ENCODE data around the gene UGT1A7.

UGT1A7 gene

GRCh38 chr2:233813236-233814055, 131.7 kb downstream of the UGT1A7 start:
- TF ChIP-seq, protein P1, sequence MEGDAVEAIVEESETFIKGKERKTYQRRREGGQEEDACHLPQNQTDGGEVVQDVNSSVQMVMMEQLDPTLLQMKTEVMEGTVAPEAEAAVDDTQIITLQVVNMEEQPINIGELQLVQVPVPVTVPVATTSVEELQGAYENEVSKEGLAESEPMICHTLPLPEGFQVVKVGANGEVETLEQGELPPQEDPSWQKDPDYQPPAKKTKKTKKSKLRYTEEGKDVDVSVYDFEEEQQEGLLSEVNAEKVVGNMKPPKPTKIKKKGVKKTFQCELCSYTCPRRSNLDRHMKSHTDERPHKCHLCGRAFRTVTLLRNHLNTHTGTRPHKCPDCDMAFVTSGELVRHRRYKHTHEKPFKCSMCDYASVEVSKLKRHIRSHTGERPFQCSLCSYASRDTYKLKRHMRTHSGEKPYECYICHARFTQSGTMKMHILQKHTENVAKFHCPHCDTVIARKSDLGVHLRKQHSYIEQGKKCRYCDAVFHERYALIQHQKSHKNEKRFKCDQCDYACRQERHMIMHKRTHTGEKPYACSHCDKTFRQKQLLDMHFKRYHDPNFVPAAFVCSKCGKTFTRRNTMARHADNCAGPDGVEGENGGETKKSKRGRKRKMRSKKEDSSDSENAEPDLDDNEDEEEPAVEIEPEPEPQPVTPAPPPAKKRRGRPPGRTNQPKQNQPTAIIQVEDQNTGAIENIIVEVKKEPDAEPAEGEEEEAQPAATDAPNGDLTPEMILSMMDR (IDR thresholded peaks at IDR 0.05): no peak

GRCh38 chr2:233814056-233814835, 132.5 kb downstream of the UGT1A7 start:
- TF ChIP-seq, protein P1 (IDR thresholded peaks at IDR 0.05): no peak

- TF ChIP-seq, protein P1 (IDR thresholded peaks at IDR 0.05): no peak
Observed at GRCh38 chr2:233815861-233816260, 134.2 kb downstream of the UGT1A7 start.

- TF ChIP-seq, protein P1 (IDR thresholded peaks at IDR 0.05): no peak
Observed at GRCh38 chr2:233816334-233816733, 134.6 kb downstream of the UGT1A7 start.

GRCh38 chr2:233816771-233817170, 135.1 kb downstream of the UGT1A7 start:
- TF ChIP-seq, protein P1 (IDR thresholded peaks at IDR 0.05): no peak

- TF ChIP-seq, protein P1 (IDR thresholded peaks at IDR 0.05): no peak
Observed at GRCh38 chr2:233817361-233817911, 135.7 kb downstream of the UGT1A7 start.

GRCh38 chr2:233817995-233818638, 136.4 kb downstream of the UGT1A7 start:
- TF ChIP-seq, protein P1 (IDR thresholded peaks at IDR 0.05): no peak

Data from LNCAP (cell line).